NCI-H2171 (cell line): ENCODE results near the gene TCOF1.

ENCODE experiments used
- DNase-seq: peaks from one replicate; lab custom pipeline; 2025; lab: John Stamatoyannopoulos, UW

The TCOF1 gene

GRCh38 chr5:150325426-150325825 is 32.1 kb upstream of the TCOF1 start:
- DNase-seq, result no peak

GRCh38 chr5:150326707-150327106 is 30.8 kb upstream of the TCOF1 start:
- DNase-seq, result no peak

- no peak for DNase-seq
Observed at GRCh38 chr5:150327139-150327538, 30.4 kb upstream of the TCOF1 start.

- DNase-seq, result no peak
Observed at GRCh38 chr5:150328515-150328914, 29.0 kb upstream of the TCOF1 start.

DNA sequence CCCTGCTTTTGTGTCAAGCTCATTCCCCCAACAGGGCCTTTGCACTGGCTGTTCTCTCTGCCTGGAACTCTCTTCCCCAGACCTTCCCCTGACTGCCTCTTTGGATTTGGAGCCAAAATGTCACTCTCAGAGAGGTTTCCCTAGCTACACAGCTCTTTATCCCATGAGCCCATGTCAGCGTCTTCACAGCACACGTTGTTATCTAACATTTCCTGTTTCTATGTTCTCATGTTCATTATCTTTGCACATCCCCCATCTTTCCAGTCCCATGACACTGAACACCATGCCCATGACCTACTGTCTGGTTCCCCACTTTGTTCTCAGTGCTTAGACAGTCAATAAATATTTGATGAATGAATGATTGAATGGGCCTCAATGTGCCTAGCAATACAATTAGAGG is 28.5 kb upstream of the TCOF1 start:
- no peak for DNase-seq

DNA sequence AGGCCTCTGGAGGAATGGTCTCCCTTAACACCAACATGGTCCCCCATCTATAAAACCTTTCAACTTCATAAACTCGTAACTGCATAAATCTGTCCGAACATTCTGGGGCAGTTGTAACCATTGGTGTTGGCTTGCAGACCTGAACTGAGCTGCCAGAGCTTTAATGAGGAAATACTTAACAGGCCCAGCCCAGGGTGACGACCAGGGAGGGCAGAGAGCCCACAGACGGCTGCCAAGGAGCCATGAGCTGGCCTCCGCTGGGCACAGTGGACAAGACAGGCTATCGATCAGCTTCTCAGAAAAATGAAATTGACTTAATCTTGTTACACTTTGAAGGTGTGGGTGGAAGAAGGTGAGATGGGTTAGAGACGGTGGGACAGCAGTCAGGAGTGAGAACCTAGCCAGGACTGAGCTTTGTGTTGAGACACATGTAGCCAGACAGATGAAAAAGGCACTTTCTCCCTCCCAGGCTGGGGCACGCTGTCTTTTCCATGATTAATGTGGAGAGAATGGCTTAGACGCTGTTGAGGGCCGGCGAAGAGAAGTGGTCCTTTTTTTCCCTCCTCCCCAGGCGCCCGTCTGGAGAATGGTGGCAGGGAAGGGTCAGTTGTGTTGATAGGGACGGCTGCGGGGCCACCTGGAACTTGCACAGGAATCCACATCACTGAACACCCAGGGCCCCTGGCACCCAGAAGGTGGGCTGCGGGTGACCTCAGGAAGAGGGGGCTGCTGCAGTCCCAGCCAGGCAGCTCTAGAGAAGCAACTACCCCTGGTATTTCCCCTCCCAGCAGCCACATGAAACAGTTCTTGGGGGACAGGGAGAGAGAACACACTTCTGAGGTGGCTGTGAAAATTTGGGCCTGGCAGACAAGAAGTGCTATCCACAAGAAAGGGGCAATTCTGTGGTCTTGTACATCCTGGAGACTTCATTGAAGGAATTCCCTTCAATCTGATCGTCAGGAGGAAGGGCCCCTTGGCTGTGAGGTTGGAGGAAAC is 27.3 kb upstream of the TCOF1 start:
- no peak for DNase-seq

GRCh38 chr5:150333400-150333799 is 24.1 kb upstream of the TCOF1 start:
- DNase-seq, result no peak

- DNase-seq, result no peak
Observed at GRCh38 chr5:150335778-150336177, 21.7 kb upstream of the TCOF1 start.

DNA sequence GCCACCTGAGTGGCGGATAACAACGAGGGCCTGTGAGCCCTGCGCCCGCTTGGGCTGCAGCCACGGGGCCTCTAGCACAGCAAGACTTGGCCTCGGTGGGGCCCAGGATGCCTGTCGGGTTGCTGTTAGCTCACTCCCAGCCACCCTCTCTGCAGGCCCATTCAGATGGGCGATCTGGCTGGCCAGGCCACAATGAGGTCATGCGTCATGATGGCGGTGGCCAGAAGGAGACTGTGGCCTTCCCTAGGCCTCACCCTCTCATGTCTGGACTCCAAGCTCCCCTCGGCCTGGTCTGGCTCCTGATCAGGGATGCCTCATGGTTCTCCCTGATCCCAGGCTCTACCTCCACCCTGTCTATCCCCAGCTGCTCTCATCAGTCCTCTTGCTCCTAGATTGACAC is 19.0 kb upstream of the TCOF1 start:
- DNase-seq, result no peak

DNA sequence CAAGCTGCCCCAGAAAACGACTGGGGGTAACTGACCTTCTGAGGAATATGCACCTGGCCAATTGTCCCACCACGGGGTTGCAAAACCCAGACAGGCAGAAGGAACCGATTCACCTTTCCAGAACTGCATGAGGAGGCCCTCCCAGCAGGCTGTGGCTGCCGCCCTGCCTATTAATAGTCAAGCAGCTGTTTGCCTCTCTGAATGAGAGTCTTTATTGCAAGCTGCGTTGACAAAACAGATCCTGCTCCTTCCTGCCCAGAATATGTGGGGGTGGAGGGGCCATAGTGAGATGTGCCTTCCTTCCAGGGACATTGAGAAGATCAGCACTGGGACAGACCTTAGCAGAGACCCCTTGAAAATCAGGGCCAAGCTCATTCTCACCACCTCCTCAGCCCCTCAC is 18.3 kb upstream of the TCOF1 start:
- no peak for DNase-seq

GRCh38 chr5:150339841-150340240 is 17.7 kb upstream of the TCOF1 start:
- DNase-seq, result no peak

DNA sequence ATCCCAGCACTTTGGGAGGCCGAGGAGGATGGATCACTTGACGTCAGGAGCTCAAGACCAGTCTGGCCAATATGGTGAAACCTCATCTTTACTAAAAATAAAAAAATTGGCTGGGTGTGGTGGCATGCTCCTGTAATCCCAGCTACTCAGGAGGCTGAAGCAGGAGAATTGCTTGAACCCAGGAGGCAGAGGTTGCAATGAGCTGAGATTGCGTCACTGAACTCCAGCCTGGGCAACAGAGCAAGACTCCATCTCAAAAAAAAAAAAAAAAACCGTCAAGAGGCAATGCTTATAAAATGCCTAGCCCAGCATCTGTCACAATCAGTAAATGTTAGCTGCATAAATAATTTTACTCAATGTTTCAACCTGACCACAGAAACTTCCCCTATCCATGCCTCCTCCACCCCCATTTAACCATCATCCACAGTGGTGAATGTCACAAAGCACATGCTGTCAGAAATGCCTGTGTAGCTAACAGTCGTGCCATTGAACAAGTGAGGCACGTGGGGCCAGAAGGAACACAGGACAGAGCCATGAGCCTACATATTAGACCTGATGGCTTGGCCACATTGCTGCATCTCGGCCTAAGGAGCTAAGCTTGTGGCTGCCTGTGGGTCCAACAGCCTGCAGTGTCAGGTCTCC is 16.8 kb upstream of the TCOF1 start:
- no peak for DNase-seq

GRCh38 chr5:150341331-150341730 is 16.2 kb upstream of the TCOF1 start:
- DNase-seq, result no peak

DNA sequence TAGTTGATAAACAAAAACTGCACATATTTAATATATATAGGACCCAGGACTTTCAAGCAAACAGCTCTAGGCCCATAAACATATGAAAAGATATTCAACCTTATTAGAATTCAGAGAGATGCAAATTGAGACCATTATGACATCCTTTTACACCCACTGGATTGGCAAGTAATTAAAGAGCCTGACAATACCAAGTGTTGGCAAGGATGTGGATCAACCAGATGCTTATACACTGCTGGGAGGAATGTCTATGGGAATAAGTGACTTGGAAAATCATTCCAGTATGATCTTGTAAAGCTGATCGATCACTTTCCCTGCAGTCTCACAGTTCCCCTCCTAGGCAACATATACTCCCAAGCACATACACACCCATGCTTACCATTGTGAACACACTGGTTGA is 15.5 kb upstream of the TCOF1 start:
- no peak for DNase-seq

DNA sequence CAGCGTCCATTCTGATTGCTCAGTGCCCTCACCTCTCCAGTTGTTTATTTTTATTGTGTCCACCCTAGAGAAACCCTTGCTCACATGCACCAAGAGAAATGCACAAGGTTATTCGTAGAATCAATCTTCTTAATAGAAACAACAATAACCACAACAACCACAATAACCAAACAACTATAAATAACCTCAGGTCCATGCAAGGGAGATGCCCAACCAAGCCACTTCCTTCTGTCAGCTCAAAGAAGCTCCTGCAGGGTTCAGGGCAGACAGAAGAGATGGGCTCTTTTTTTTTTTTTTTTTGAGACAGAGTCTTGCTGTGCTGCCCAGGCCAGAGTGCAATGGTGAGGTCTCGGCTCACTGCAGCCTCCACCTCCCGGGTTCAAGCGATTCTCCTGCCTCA is 14.9 kb upstream of the TCOF1 start:
- no peak for DNase-seq

DNA sequence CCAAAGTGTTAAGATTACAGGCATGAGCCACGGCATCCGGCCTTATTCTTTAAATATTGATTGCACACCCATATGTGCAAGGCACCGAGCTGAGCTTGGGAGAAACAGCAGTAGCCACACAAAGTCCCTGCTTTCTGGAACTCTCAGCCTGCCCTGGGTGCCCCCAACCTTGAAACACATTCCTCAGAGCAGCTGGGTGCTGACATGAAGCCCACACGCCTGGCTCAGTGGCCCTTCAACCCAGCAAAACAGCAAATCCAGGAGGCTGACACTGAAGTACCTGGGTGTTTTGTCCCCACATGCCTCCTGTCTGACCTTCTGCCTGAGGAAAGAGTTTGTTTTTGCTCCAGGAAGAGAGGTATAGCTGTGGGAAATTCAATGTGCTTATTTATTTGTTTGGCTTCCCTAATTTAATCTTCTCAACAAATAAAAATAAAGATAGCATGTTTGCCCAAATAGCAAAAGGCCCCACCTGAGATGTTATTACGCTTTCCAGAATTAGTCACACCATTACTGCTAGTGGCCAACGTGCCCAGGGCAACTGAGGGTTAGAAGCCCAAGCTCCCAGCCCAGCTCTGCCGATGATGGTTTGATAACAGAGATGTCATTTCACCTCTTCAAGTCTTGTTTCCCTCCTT is 13.4 kb upstream of the TCOF1 start:
- no peak for DNase-seq

DNA sequence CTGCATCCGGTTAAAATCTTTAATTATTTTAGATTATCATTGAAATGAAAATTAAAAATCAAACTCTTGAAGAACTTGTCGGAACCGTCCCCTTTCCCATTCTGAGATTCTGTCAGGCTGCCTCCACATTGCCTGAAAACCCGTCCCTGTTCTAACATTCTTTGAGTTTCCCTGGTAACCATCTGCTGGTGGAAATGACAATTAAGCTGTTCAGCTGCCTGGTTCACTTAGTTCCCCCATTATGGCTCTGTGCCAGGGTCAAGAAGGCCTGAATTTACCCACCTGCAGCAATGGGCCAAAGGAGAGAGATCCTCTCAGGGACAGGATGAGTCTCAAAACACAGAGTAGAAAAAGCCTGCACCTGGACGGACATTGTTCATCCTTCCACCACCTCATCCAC is 11.8 kb upstream of the TCOF1 start:
- DNase-seq, result no peak

DNA sequence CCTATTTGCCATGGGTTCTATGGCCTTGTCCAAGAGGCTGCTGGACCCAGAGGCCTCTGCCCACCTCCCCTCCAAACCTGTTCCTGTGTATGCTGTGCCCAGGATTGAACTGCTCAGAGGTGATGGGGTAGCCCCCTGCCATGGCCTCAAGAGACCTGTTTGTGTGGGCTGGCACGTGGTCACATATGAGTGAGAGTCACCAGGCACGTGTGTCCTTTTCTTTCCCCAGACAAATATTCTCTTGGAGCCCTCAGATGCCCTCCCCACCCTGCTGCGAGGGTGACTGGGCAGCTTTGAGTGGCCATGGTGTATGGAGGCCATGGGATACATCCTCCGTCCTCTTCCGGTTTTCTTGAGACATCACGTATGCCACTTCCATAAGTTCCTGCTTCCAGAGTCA is 10.9 kb upstream of the TCOF1 start:
- no peak for DNase-seq

DNA sequence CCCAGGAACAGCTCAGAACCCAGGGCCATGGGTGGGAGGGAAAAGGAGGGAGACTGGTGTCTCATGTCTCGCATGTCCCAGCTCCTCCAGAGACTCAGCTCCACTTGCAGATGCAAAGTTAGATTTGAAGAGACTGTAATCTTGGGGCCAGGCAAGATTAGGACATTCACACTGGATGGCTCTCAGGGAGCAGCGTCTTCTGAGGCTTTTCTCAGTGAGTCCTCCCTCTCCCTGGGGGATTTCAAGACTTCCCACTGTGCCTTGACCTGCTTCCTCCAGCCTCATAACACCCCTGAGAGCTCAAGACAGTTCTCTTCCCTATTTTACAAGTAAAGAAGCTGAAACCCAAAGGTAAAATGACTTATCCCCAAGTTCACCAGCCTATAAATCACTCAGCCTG is 10.5 kb upstream of the TCOF1 start:
- DNase-seq, result no peak

DNA sequence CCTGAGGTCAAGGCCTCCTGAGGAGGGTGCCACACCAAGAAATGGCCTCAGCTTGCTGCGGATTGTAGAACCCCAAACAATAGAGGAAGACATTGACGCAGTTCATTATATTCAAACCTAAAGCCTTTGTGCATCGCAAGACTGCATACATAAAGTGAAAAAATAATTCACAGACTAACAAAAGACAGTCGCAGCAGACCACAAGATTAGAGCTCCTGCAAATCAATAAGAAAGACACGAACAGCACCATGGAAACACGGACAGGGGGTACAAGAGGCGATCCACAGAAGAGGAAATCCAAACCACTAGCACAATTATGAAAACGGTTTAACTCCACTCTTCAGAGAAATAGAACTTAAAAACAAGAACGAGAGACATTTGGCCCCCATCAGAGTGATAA is 10.0 kb upstream of the TCOF1 start:
- DNase-seq, result no peak

- DNase-seq, result no peak
Observed at GRCh38 chr5:150349681-150350275, 7.7 kb upstream of the TCOF1 start.

- DNase-seq, result no peak
Observed at GRCh38 chr5:150350524-150351344, 6.8 kb upstream of the TCOF1 start.
